SK-N-SH (cell line): ENCODE measurements around the gene SMIM13.

Experiments
- CTCF ChIP-seq: fragments of 200-600 bp; sonication (generic); IDR thresholded peaks from 2 replicates; pipeline ENCODE4 v1.6.1; 2017; ENCODE audit warnings: antibody characterized with exemption, mild to moderate bottlenecking, moderate library complexity
- EZH2phosphoT487 ChIP-seq: fragments of 200-600 bp; sonication (generic); IDR thresholded peaks from 2 replicates; pipeline ENCODE4 v1.6.1; 2017; ENCODE audit warnings: low read depth, mixed run types, mild to moderate bottlenecking, antibody characterized with exemption, moderate library complexity, borderline replicate concordance
- POLR2AphosphoS5 ChIP-seq: IDR thresholded peaks from 2 replicates; pipeline ENCODE4 v1.6.1; 2012; ENCODE audit warnings: low read depth, low read length
- REST ChIP-seq: IDR thresholded peaks from 2 replicates; pipeline ENCODE4 v1.6.1; 2012; ENCODE audit warnings: mild to moderate bottlenecking, low read depth, low read length, moderate library complexity
- SIN3A ChIP-seq: IDR thresholded peaks from 2 replicates; pipeline ENCODE4 v1.6.1; 2012; ENCODE audit warnings: low read depth, mild to moderate bottlenecking, low read length, moderate library complexity, borderline replicate concordance
- USF2 ChIP-seq: fragments of 150-350 bp; IDR thresholded peaks from 2 replicates; pipeline ENCODE4 v1.6.1; 2017; ENCODE audit warnings: antibody characterized with exemption, low read length, low read depth, borderline replicate concordance

GRCh38 chr6:11062083-11062482 is 31.6 kb upstream of the SMIM13 start:
- TF ChIP-seq POLR2AphosphoS5 (no peak), CTCF (no peak), REST (no peak), SIN3A (no peak), USF2 (no peak), EZH2phosphoT487 (no peak)
